Stomach (tissue), 4 donors: ENCODE measurements around the gene RUNDC1.

Experiments used
- CTCF ChIP-seq, 7 experiments: fragments of 450-650 bp in 4 of 7; fragments of 200-600 bp in 3 of 7; sonication (generic) in 3 of 7; IDR thresholded peaks; one replicate each; pipeline ENCODE4 v1.5.1; 2016 to 2019; ENCODE audit warnings: antibody characterized with exemption in 7 of 7, control low read depth in 2 of 7, mild to moderate bottlenecking in 1 of 7
- POLR2A ChIP-seq, 4 donors: fragments of 450-650 bp; IDR thresholded peaks; one replicate each; pipeline ENCODE4 v1.6.1; 2016; ENCODE audit warnings: antibody characterized with exemption in 4 of 4, control low read depth in 2 of 4, mild to moderate bottlenecking in 1 of 4, moderate library complexity in 1 of 4

GRCh38 chr17:43034894-43035293 lies 54.5 kb downstream of the RUNDC1 start:
- TF ChIP-seq CTCF (IDR thresholded peaks at IDR 0.05) (no peak), POLR2A (IDR thresholded peaks at IDR 0.05) (no peak)
